ENCODE measurements around the gene ABCA8.

ABCA8 gene

GRCh38 chr17:68868708-68869107 is 86.5 kb downstream of the ABCA8 start:
- Mint-ChIP-seq H3K4me1 (ENCODE audit: low read depth) (no peaks in the 10 kb centered on the region), H3K27ac (no peak overlapping the region), H3K4me3 (no peak overlapping the region), H3K36me3 (ENCODE audit: low read depth) (no peaks in the 10 kb centered on the region), H3K9me3 (no peaks in the 10 kb centered on the region), H3K27me3 (ENCODE audit: low read depth) (no peaks in the 10 kb centered on the region)

GRCh38 chr17:68867759-68868516 is 87.3 kb downstream of the ABCA8 start:
- Mint-ChIP-seq H3K36me3 (ENCODE audit: low read depth) (no peaks in the 10 kb centered on the region), H3K27me3 (ENCODE audit: low read depth) (no peaks in the 10 kb centered on the region), H3K4me3 (no peak overlapping the region)

GRCh38 chr17:68865584-68865983 is 89.6 kb downstream of the ABCA8 start:
- Mint-ChIP-seq H3K4me1 (ENCODE audit: low read depth) (no peaks in the 10 kb centered on the region), H3K27ac (no peak overlapping the region), H3K4me3 (no peak overlapping the region), H3K27me3 (ENCODE audit: low read depth) (no peaks in the 10 kb centered on the region), H3K9me3 (no peaks in the 10 kb centered on the region), H3K36me3 (ENCODE audit: low read depth) (no peaks in the 10 kb centered on the region)

More at GRCh38 chr17:68867759-68868516, 87.3 kb downstream of the ABCA8 start:
- H3K4me1 Mint-ChIP-seq (ENCODE audit: low read depth), result no peaks in the 10 kb centered on the region
- no peak overlapping the region for H3K27ac Mint-ChIP-seq
- H3K9me3 Mint-ChIP-seq, result no peaks in the 10 kb centered on the region

- Mint-ChIP-seq H3K36me3 (ENCODE audit: low read depth) (no peaks in the 10 kb centered on the region), H3K9me3 (no peaks in the 10 kb centered on the region), H3K4me3 (no peak overlapping the region)
These were observed 92.0 kb downstream of the ABCA8 start for GRCh38 chr17:68863091-68863652.

GRCh38 chr17:68861602-68862001 is 93.6 kb downstream of the ABCA8 start:
- H3K9me3 Mint-ChIP-seq, result no peaks in the 10 kb centered on the region
- H3K4me1 Mint-ChIP-seq (ENCODE audit: low read depth), result no peaks in the 10 kb centered on the region
- H3K27me3 Mint-ChIP-seq (ENCODE audit: low read depth), result no peaks in the 10 kb centered on the region
- H3K36me3 Mint-ChIP-seq (ENCODE audit: low read depth), result no peaks in the 10 kb centered on the region
- no peak overlapping the region for H3K4me3 Mint-ChIP-seq
- no peak overlapping the region for H3K27ac Mint-ChIP-seq

More at GRCh38 chr17:68863091-68863652, 92.0 kb downstream of the ABCA8 start:
- Mint-ChIP-seq H3K27me3 (ENCODE audit: low read depth) (no peaks in the 10 kb centered on the region), H3K4me1 (ENCODE audit: low read depth) (no peaks in the 10 kb centered on the region), H3K27ac (no peak overlapping the region)

GRCh38 chr17:68860941-68861340 is 94.3 kb downstream of the ABCA8 start:
- no peaks in the 10 kb centered on the region for H3K9me3 Mint-ChIP-seq
- H3K27ac Mint-ChIP-seq, result no peak overlapping the region
- no peaks in the 10 kb centered on the region for H3K27me3 Mint-ChIP-seq (ENCODE audit: low read depth)
- H3K36me3 Mint-ChIP-seq (ENCODE audit: low read depth), result no peaks in the 10 kb centered on the region
- no peak overlapping the region for H3K4me3 Mint-ChIP-seq
- H3K4me1 Mint-ChIP-seq (ENCODE audit: low read depth), result no peaks in the 10 kb centered on the region

GRCh38 chr17:68854452-68854851 is 100.7 kb downstream of the ABCA8 start:
- no peak overlapping the region for H3K27ac Mint-ChIP-seq
- no peak overlapping the region for H3K4me3 Mint-ChIP-seq
- no peaks in the 10 kb centered on the region for H3K36me3 Mint-ChIP-seq (ENCODE audit: low read depth)
- no peaks in the 10 kb centered on the region for H3K27me3 Mint-ChIP-seq (ENCODE audit: low read depth)
- H3K9me3 Mint-ChIP-seq, result no peaks in the 10 kb centered on the region
- H3K4me1 Mint-ChIP-seq (ENCODE audit: low read depth), result no peaks in the 10 kb centered on the region

GRCh38 chr17:68853439-68853838 is 101.8 kb downstream of the ABCA8 start:
- Mint-ChIP-seq H3K4me1 (ENCODE audit: low read depth) (no peaks in the 10 kb centered on the region), H3K36me3 (ENCODE audit: low read depth) (no peaks in the 10 kb centered on the region), H3K27ac (no peak overlapping the region), H3K4me3 (no peak overlapping the region), H3K9me3 (no peaks in the 10 kb centered on the region), H3K27me3 (ENCODE audit: low read depth) (no peaks in the 10 kb centered on the region)

GRCh38 chr17:68853036-68853435 is 102.2 kb downstream of the ABCA8 start:
- H3K36me3 Mint-ChIP-seq (ENCODE audit: low read depth), result no peaks in the 10 kb centered on the region
- H3K27me3 Mint-ChIP-seq (ENCODE audit: low read depth), result no peaks in the 10 kb centered on the region

GRCh38 chr17:68851890-68852289 is 103.3 kb downstream of the ABCA8 start:
- no peaks in the 10 kb centered on the region for H3K4me1 Mint-ChIP-seq (ENCODE audit: low read depth)
- no peak overlapping the region for H3K4me3 Mint-ChIP-seq
- no peaks in the 10 kb centered on the region for H3K36me3 Mint-ChIP-seq (ENCODE audit: low read depth)
- no peaks in the 10 kb centered on the region for H3K9me3 Mint-ChIP-seq
- H3K27me3 Mint-ChIP-seq (ENCODE audit: low read depth), result no peaks in the 10 kb centered on the region
- H3K27ac Mint-ChIP-seq, result no peak overlapping the region

More at GRCh38 chr17:68853036-68853435, 102.2 kb downstream of the ABCA8 start:
- Mint-ChIP-seq H3K4me1 (ENCODE audit: low read depth) (no peaks in the 10 kb centered on the region), H3K9me3 (no peaks in the 10 kb centered on the region), H3K4me3 (no peak overlapping the region), H3K27ac (no peak overlapping the region)

- H3K4me3 Mint-ChIP-seq, result no peak overlapping the region
- no peaks in the 10 kb centered on the region for H3K4me1 Mint-ChIP-seq (ENCODE audit: low read depth)
- no peaks in the 10 kb centered on the region for H3K27me3 Mint-ChIP-seq (ENCODE audit: low read depth)
- no peak overlapping the region for H3K27ac Mint-ChIP-seq
- H3K9me3 Mint-ChIP-seq, result no peaks in the 10 kb centered on the region
- H3K36me3 Mint-ChIP-seq (ENCODE audit: low read depth), result no peaks in the 10 kb centered on the region
These were observed 104.3 kb downstream of the ABCA8 start for GRCh38 chr17:68850749-68851510.

GRCh38 chr17:68849673-68850610 is 105.2 kb downstream of the ABCA8 start:
- Mint-ChIP-seq H3K9me3 (no peaks in the 10 kb centered on the region), H3K4me3 (no peak overlapping the region), H3K27me3 (ENCODE audit: low read depth) (no peaks in the 10 kb centered on the region)

GRCh38 chr17:68847711-68848110 is 107.5 kb downstream of the ABCA8 start:
- Mint-ChIP-seq H3K4me3 (no peak overlapping the region), H3K4me1 (ENCODE audit: low read depth) (no peaks in the 10 kb centered on the region), H3K9me3 (no peaks in the 10 kb centered on the region)

More at GRCh38 chr17:68849673-68850610, 105.2 kb downstream of the ABCA8 start:
- Mint-ChIP-seq H3K4me1 (ENCODE audit: low read depth) (no peaks in the 10 kb centered on the region), H3K36me3 (ENCODE audit: low read depth) (no peaks in the 10 kb centered on the region), H3K27ac (no peak overlapping the region)

GRCh38 chr17:68843522-68843921 is 111.7 kb downstream of the ABCA8 start:
- Mint-ChIP-seq H3K36me3 (ENCODE audit: low read depth) (no peaks in the 10 kb centered on the region), H3K4me3 (no peak overlapping the region), H3K27ac (no peak overlapping the region), H3K27me3 (ENCODE audit: low read depth) (no peaks in the 10 kb centered on the region), H3K9me3 (no peaks in the 10 kb centered on the region), H3K4me1 (ENCODE audit: low read depth) (no peaks in the 10 kb centered on the region)

More at GRCh38 chr17:68847711-68848110, 107.5 kb downstream of the ABCA8 start:
- H3K27me3 Mint-ChIP-seq (ENCODE audit: low read depth), result no peaks in the 10 kb centered on the region
- no peak overlapping the region for H3K27ac Mint-ChIP-seq
- H3K36me3 Mint-ChIP-seq (ENCODE audit: low read depth), result no peaks in the 10 kb centered on the region

All from T-helper 1 cell treated with Interleukin-12 subunit alpha and Interleukin-12 subunit beta and Interleukin-4 antibody, amounts not matched to agents 30 μg/mL and 1 μg/mL, for 36 hours (primary cell).